Measurements from ENCODE around the gene TMEM190. TPM values are rescaled to one million over a fixed set of nuclear protein-coding genes. Genes with fewer than 3 reads are reported as not detected.

The TMEM190 gene
- total and polyA plus RNA-seq, 9 of the 15 experiments (the other 6 are each of a cell fraction or from before 2014, with no cell fraction given): not detected

GRCh38 chr19:55384131-55384919 lies 7.7 kb downstream of the TMEM190 start, which contains the start of gene TMEM238 (continued):
- TF ChIP-seq KAT8 (IDR thresholded peaks at IDR 0.05; ENCODE audit: low read depth) (no peak), NR3C1 (CRISPR knock-in tag; IDR thresholded peaks at IDR 0.05) (no peak), RFX7 (CRISPR knock-in tag; IDR thresholded peaks at IDR 0.05) (no peak), ETS1 (conservative IDR thresholded peaks at IDR 0.05; ENCODE audit: control insufficient read depth, low read depth, low read length) (0 out of 2 replicates have a peak, but pooled peaks have one; percentile 5)
- TF ChIP-seq, protein P1, sequence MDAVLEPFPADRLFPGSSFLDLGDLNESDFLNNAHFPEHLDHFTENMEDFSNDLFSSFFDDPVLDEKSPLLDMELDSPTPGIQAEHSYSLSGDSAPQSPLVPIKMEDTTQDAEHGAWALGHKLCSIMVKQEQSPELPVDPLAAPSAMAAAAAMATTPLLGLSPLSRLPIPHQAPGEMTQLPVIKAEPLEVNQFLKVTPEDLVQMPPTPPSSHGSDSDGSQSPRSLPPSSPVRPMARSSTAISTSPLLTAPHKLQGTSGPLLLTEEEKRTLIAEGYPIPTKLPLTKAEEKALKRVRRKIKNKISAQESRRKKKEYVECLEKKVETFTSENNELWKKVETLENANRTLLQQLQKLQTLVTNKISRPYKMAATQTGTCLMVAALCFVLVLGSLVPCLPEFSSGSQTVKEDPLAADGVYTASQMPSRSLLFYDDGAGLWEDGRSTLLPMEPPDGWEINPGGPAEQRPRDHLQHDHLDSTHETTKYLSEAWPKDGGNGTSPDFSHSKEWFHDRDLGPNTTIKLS (IDR thresholded peaks at IDR 0.05; ENCODE audit: borderline replicate concordance, low read depth): no peak; the same call in 1 of the 2 replicates
- TF ChIP-seq, protein P2, sequence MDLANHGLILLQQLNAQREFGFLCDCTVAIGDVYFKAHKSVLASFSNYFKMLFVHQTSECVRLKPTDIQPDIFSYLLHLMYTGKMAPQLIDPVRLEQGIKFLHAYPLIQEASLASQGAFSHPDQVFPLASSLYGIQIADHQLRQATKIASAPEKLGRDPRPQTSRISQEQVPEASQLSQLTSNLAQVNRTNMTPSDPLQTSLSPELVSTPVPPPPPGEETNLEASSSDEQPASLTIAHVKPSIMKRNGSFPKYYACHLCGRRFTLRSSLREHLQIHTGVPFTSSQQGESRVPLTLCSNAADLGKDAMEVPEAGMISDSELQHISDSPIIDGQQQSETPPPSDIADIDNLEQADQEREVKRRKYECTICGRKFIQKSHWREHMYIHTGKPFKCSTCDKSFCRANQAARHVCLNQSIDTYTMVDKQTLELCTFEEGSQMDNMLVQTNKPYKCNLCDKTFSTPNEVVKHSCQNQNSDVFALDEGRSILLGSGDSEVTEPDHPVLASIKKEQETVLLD (IDR thresholded peaks at IDR 0.05): no peak
- TF ChIP-seq, protein P3, sequence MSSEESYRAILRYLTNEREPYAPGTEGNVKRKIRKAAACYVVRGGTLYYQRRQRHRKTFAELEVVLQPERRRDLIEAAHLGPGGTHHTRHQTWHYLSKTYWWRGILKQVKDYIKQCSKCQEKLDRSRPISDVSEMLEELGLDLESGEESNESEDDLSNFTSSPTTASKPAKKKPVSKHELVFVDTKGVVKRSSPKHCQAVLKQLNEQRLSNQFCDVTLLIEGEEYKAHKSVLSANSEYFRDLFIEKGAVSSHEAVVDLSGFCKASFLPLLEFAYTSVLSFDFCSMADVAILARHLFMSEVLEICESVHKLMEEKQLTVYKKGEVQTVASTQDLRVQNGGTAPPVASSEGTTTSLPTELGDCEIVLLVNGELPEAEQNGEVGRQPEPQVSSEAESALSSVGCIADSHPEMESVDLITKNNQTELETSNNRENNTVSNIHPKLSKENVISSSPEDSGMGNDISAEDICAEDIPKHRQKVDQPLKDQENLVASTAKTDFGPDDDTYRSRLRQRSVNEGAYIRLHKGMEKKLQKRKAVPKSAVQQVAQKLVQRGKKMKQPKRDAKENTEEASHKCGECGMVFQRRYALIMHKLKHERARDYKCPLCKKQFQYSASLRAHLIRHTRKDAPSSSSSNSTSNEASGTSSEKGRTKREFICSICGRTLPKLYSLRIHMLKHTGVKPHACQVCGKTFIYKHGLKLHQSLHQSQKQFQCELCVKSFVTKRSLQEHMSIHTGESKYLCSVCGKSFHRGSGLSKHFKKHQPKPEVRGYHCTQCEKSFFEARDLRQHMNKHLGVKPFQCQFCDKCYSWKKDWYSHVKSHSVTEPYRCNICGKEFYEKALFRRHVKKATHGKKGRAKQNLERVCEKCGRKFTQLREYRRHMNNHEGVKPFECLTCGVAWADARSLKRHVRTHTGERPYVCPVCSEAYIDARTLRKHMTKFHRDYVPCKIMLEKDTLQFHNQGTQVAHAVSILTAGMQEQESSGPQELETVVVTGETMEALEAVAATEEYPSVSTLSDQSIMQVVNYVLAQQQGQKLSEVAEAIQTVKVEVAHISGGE (CRISPR knock-in tag; IDR thresholded peaks at IDR 0.05): peak in 2 of 3 experiments; percentile 16 to 28; a peak in 2 of 6 replicates

All from K562 (cell line).